GM21447 (cell line): ENCODE results near the gene CLIP2.
"Not testable (repeated sequence)": the region's sequence is repeated elsewhere in the genome, so short reads cannot be mapped to it uniquely, and the experiment has no call there.

Source experiments
- ATAC-seq: cut with Tn5 transposase; IDR thresholded peaks from one replicate; pipeline ENCODE4 v1.9.1; 2021; ENCODE audit not compliant: unreplicated experiment

CLIP2 gene

DNA sequence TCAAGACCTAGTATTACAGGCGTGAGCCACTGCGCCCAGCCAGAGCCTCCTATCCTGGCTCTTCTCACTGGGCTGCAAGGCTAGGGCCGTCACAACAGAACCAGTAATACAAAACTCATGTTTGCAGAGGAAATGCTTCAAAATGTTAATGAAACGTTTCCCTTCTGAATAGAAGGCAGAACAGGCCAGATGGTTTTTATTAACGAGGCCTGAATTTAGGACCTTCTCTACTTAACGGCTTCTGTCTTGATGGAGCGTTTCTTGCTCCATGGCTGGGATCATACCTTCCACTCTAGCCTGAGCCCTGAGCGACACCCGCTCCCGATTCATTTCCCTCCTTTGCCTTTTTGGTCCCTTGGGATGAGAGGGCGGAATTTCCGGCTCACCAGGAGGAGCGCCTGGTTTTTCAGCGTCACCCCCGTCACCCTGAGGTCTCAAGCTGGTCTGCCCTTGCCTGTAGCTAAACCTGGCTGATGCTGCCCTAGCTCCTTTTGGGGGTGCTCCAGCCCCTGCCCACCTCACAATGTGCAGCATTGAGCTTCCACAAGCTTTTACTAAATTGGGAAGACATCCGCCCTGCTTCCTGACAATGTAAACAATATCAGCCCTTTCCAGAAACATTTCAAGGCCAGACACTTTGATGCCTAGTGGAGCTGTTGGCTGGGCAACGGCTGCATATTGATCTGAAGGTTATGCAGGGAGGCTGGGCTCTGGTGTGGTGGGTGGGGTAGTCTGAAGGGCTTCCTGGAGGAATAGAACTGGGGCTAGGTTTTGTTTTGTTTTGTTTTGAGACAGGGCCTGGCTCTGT lies 5.2 kb downstream of the CLIP2 start:
- no peak for ATAC-seq

GRCh38 chr7:74297516-74298233 lies 8.5 kb downstream of the CLIP2 start:
- ATAC-seq: no peak

GRCh38 chr7:74299401-74299800 lies 10.2 kb downstream of the CLIP2 start:
- no peak for ATAC-seq

DNA sequence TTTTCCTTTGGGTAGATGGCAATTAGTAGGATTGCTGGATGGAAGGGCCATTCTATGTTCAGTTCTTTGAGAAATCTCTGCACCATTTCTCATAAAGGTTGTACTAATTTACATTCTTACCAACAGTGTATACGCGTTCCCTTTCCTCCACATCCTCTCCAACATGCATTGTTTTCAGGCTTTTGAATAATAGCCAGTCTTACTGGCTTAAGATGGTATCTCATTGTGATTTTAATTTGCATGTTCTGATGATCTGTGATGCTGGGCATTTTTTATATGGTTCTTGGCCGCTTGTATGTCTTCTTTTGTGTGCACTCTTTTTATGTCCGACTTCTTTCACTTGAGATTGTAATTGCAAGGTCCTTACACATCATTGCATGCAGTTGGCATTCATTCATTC lies 11.7 kb downstream of the CLIP2 start:
- no peak for ATAC-seq

GRCh38 chr7:74302745-74303221 lies 13.6 kb downstream of the CLIP2 start:
- no peak for ATAC-seq

DNA sequence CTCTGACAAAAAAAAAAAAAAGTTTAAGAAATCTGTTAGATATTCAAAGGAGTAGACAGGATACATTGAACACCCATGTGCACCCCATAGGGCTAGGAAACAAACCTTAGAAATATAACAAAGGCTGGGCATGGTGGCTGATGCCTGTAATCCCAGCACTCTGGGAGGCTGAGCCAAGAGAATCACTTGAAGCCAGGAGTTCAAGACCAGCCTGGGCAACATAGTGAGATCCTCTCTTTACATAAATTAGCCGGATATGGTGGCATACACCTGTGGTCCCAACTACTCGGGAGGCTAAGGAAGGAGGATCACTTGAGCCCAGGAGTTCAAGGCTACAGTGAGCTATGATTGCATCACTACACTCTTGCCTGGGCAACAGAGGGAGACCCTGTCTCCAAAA lies 15.3 kb downstream of the CLIP2 start:
- no peak for ATAC-seq

DNA sequence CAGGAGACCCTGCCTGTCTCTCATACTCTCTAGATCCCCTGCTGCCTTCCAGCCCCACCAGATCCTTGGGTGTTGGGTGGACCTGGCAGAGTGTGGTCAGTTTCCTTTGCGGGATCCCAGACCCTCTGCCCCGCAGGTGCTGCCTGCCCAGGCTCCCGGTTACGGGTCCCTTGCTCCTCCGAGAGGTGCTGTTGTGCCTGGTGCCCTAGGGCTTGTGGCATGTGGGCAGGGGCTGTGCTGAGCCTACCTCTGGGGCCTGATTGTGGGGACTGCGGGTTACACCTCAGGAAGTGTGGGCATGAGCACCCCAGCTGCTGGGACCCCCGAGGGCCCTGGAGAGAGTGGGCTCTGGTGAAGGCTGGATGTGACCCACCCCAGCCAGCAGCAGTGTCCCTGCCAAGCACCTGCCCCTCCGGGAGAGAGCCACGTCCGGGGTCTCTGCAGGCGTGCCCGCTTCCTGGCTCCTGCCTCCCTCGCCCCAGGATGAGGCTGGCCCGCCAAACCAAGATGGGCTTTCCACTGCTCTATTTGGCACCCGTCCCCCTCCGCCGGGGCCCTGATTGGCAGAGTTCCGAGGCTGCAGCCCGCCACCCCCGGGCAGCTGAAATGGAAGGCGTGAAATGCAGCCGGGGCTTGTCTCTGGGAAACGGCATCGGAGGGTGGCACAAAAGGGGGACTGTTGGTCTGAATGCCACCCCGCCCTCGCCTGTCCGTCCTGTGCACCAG lies 17.0 kb downstream of the CLIP2 start:
- ATAC-seq: peak; percentile 24

- peak; percentile 65 for ATAC-seq
These were observed 17.7 kb downstream of the CLIP2 start for GRCh38 chr7:74306730-74307469.

DNA sequence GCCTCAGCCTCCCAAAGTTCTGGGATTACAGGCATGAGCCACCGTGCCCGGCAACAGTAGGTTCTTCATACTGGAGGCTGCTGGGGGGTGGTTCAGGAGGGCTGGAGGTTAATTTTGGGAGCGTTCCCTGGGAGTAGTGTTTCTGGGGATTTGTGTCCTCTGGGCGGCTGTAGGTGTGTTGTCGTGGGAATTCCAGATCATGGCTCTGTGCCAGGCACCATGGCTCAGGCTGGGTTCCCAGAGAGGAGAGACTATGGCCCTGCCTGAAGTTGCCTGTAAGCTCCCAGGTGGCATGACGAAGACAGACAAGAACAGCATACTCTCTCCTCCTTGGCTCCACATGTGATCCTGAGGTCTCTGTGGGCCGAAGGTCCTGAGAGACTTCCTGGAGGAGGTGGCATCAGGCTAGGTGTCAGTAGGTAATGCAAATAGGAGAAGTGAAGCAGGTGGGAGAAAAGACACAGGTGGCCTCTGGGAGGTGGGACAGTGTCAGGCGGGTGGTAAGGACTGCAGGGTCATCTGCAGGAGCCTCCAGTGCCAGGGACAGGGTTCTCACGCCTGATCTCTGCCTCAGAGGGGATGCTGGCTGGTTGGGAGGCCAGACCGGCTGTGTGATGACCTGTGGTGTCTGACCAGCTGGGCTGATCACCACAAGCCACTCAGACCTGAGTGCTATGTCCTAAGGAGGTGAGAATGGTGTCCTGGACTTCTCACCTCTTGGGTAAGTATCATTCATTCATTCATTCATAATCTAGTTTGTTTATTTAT lies 18.7 kb downstream of the CLIP2 start:
- no peak for ATAC-seq

DNA sequence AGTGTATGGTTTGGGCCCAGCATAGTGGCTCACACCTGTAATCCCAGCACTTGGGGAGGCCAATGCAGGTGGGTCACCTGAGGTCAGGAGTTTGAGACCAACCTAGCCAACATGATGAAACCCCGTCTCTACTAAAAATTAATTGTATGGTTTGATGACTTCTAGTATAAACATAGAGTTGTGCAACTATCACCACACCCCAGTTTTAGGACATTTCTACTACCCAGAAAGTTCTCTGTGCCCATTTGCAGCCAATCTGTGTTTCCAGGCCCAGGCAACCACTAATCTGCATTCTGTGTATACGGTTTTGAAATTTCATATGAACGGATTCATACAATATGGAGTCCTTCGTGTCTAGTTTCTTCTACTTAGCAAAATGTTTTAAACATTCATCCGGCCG lies 20.0 kb downstream of the CLIP2 start:
- no peak for ATAC-seq

- no peak for ATAC-seq
These were observed 22.1 kb downstream of the CLIP2 start for GRCh38 chr7:74311305-74311744.

DNA sequence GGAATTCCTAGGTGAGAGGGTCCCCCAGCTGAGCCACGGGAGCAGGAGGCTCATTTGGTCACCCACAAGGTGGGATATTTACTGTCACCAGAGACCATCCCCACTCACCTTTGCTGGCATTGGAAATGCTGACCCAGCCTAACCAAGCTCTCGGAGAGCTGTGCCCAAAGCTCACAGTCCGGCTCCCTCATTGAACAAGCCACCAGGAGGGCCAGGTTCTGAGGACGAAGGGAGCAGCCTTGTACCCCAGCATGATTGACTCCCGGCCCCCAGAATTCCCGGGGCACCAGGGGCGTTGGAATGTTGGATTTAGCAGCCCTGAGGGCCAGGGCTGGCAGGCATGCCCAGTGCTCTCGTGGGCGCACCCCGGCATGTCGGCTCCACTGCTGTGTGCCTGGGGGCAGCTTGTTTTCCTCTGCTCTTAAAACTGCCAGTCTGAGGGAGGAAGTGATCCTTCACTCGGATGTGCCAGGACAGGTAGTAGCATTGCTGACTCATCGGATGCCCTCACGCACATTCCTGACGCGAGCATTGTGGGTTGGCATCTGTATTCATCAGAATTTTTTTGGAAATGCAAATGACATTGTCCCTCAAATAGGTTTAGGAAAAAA lies 23.3 kb downstream of the CLIP2 start:
- no peak for ATAC-seq

- not testable (repeated sequence) for ATAC-seq
These were observed 26.7 kb downstream of the CLIP2 start for GRCh38 chr7:74315891-74316290.

DNA sequence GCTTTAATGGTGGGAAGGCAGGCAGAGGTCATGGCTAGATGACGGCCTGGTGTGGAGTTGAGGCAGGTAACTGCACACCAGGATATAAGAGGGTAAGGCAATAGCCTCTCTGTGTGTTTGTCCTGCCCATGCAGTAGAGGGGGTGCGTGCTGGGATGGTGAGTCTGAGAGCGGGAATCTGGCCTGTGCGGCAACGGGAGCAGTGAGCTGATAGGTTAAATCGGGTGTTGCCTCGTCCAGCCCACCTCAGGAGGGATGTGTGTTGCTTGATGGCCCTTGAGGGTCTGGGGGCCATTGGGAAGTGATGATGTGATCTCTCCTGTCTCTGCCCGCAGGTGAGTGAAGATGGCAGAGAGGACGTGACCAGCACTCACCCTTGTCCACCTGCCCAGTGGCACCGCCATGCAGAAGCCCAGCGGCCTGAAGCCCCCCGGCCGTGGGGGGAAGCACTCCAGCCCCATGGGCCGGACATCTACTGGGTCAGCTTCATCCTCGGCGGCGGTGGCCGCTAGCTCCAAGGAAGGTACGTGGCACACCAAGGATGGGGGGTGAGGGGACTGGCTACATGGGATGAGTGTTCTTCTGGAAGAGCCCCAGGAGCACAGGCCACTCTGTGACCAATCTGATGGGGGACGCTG lies 28.1 kb downstream of the CLIP2 start:
- no peak for ATAC-seq

GRCh38 chr7:74318043-74318442 lies 28.8 kb downstream of the CLIP2 start:
- no peak for ATAC-seq

DNA sequence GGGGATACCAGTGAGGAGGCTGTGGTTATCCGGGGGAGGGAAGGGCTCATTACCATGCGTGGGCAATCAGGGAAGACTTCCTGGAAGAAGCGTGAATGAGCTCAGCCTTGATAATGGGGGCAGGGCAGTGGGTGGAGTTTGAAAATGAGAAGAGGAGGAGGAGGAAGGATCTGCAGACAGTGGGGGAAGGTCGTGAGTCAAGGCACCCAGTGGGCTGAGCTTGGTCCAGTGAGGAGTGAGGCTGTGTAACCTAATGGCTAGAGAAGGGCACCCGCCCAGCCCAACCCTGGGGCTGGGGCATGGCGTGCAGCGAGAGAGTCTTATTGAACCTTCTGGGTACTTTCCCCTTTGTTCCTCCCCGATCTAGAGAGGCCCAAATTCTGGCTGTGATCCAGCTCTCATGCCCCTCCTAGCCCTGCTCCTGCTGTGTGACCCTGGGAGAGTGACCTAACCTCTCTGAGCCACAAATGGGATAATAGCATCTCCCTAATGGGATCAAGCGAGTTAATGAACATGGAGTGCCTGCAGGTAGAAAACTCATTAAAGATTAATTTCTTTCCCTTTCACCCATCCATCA lies 31.5 kb downstream of the CLIP2 start:
- ATAC-seq: no peak

DNA sequence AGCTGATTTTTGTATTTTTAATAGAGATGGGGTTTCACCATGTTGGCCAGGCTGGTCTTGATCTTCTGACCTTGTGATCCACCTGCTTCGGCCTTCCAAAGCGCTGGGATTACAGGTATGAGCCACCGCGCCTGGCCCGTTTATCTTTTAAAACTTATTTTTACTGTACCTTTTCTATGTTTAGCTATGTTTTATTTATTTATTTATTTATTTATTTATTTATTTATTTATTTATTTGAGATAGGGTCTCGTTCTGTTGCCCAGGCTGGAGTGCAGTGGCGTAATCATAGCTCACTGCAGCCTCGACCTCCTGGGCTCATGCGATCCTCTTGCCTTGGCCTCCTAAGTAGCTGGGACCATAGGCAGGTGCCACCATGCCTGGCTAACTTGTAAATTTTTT lies 33.7 kb downstream of the CLIP2 start:
- ATAC-seq: not testable (repeated sequence)

GRCh38 chr7:74324531-74325209 lies 35.5 kb downstream of the CLIP2 start:
- ATAC-seq: no peak
